CD14-positive monocyte (primary cell): ENCODE measurements around the gene ANAPC7. TPM values are rescaled to one million over a fixed set of nuclear protein-coding genes. Genes with fewer than 3 reads are reported as not detected.

Source experiments
- DNase-seq, 3 donors: peaks; one replicate each; pipeline ENCODE4 v3.0.0-alpha.2; 2011 to 2022
- H2AFZ ChIP-seq: 2 replicates; pipeline ENCODE4 v1.6.0; 2012; ENCODE audit warnings: mild to moderate bottlenecking, low read depth, low read length, inconsistent platforms; ENCODE audit not compliant: insufficient read depth, poor library complexity, severe bottlenecking
- H3K27ac ChIP-seq, 2 donors: 1 replicate in 1 of 2; 2 replicates in 1 of 2; pipeline ENCODE4 v1.5.1; 2012 to 2013; ENCODE audit warnings: low read length in 2 of 2, control low read depth in 1 of 2, inconsistent platforms in 1 of 2, low read depth in 1 of 2, mild to moderate bottlenecking in 1 of 2
- H3K27me3 ChIP-seq, 2 donors: one replicate each; pipeline versions ENCODE4 v1.6.0 to v1.6.1; 2011 to 2013; ENCODE audit warnings: low read length in 2 of 2; ENCODE audit not compliant: control insufficient read depth in 2 of 2, insufficient read depth in 2 of 2
- H3K36me3 ChIP-seq, 2 donors: replicated peaks in 1 of 2; 1 replicate in 1 of 2; 2 replicates in 1 of 2; pipeline versions ENCODE4 v1.5.1 to v1.6.1; 2012 to 2013; ENCODE audit warnings: low read length in 2 of 2, control low read depth in 1 of 2, inconsistent platforms in 1 of 2, mild to moderate bottlenecking in 1 of 2; ENCODE audit not compliant: insufficient read depth in 2 of 2, control insufficient read depth in 1 of 2
- H3K4me1 ChIP-seq, 2 donors: 1 replicate in 1 of 2; 2 replicates in 1 of 2; pipeline versions ENCODE4 v1.5.1 to v1.6.1; 2012 to 2013; ENCODE audit warnings: low read length in 2 of 2, control low read depth in 1 of 2, inconsistent platforms in 1 of 2, mild to moderate bottlenecking in 1 of 2, moderate library complexity in 1 of 2; ENCODE audit not compliant: insufficient read depth in 2 of 2, control insufficient read depth in 1 of 2
- H3K4me2 ChIP-seq: replicated peaks from 2 replicates; pipeline ENCODE3; 2012; ENCODE audit warnings: low read length, moderate library complexity, mild to moderate bottlenecking; ENCODE audit not compliant: poor library complexity, severe bottlenecking; ENCODE audit errors: extremely low read depth
- H3K4me3 ChIP-seq, 3 experiments: fragments of 200-600 bp in 1 of 3; sonication (generic) in 1 of 3; replicated peaks in 1 of 3; 1 replicate in 2 of 3; 2 replicates in 1 of 3; pipeline ENCODE4 v1.5.1; 2011 to 2013; ENCODE audit warnings: low read length in 3 of 3, mild to moderate bottlenecking in 3 of 3, control low read depth in 2 of 3, low read depth in 2 of 3, inconsistent platforms in 1 of 3, moderate library complexity in 1 of 3
- H3K79me2 ChIP-seq: 2 replicates; pipeline ENCODE4 v1.6.0; 2012; ENCODE audit warnings: mild to moderate bottlenecking, control low read depth, inconsistent platforms, low read length, moderate library complexity; ENCODE audit not compliant: insufficient read depth
- H3K9ac ChIP-seq: 2 replicates; pipeline ENCODE4 v1.6.0; 2017; ENCODE audit warnings: low read length, mild to moderate bottlenecking; ENCODE audit not compliant: insufficient read depth, poor library complexity, severe bottlenecking
- H3K9me3 ChIP-seq, 2 donors: replicated peaks in 1 of 2; 1 replicate in 1 of 2; 2 replicates in 1 of 2; pipeline versions ENCODE4 v1.5.1 to v1.6.1; 2012 to 2013; ENCODE audit warnings: low read length in 2 of 2, control low read depth in 1 of 2; ENCODE audit not compliant: control insufficient read depth in 1 of 2, insufficient read depth in 1 of 2
- H4K20me1 ChIP-seq: 2 replicates; pipeline ENCODE4 v1.6.0; 2012; ENCODE audit warnings: mild to moderate bottlenecking, low read length, control low read depth, moderate library complexity; ENCODE audit not compliant: insufficient read depth
- H3K27ac Mint-ChIP-seq, 7 donors: one replicate each; pipeline ENCODE4 v1.8.0; 2020; ENCODE audit warnings: mild to moderate bottlenecking in 7 of 7, mixed read lengths in 7 of 7, moderate library complexity in 6 of 7, inconsistent platforms in 2 of 7
- H3K27me3 Mint-ChIP-seq, 3 donors: one replicate each; pipeline ENCODE4 v1.8.0; 2021 to 2022; ENCODE audit warnings: low read depth in 3 of 3, mild to moderate bottlenecking in 3 of 3, mixed read lengths in 3 of 3, moderate library complexity in 3 of 3, inconsistent platforms in 1 of 3
- H3K36me3 Mint-ChIP-seq, 2 donors: one replicate each; pipeline ENCODE4 v1.8.0; 2020; ENCODE audit warnings: mixed read lengths in 2 of 2, inconsistent platforms in 1 of 2, mild to moderate bottlenecking in 1 of 2
- H3K4me1 Mint-ChIP-seq: one replicate; pipeline ENCODE4 v1.8.0; 2020; ENCODE audit warnings: mild to moderate bottlenecking, mixed read lengths
- H3K4me3 Mint-ChIP-seq, 2 donors: one replicate each; pipeline ENCODE4 v1.8.0; 2020; ENCODE audit warnings: mild to moderate bottlenecking in 2 of 2, mixed read lengths in 2 of 2, moderate library complexity in 1 of 2
- H3K9me3 Mint-ChIP-seq, 7 donors: one replicate each; pipeline ENCODE4 v1.8.0; 2020 to 2022; ENCODE audit warnings: mixed read lengths in 7 of 7, mild to moderate bottlenecking in 6 of 7, moderate library complexity in 6 of 7, inconsistent platforms in 2 of 7
- WGBS: methylation state at CpG from one replicate; pipeline ENCODE4 v1.1.5; 2013; ENCODE audit warnings: missing lambda C conversion rate; ENCODE audit not compliant: insufficient coverage; 5-methylcytosine and 5-hydroxymethylcytosine counted together
- intact Hi-C, 2 donors: fragments of 100-400 bp; cut with micrococcal nuclease; formaldehyde crosslinking; loops; one replicate each; pipeline versions ENCODE4 v1.15.0 to v1.15.1; 2023
- polyA plus RNA-seq, 3 donors: library from polyadenylated mRNA; depleted of rRNA in 1 of 3; unstranded in 2 of 3; stranded (reverse) in 1 of 3; fragments of 300-500 nt in 2 of 3; fragments of >200 nt in 1 of 3; fragmentation: Illumina TruSeq in 2 of 3; gene quantifications; 1 replicate in 2 of 3; 2 replicates in 1 of 3; pipeline ENCODE4 v1.2.3, GENCODE V29; 2012 to 2021
- TF ChIP-seq, protein P1 (sequence below): fragments of 200-600 bp; IDR thresholded peaks from one replicate; pipeline ENCODE4 v1.8.0; 2022; ENCODE audit warnings: antibody characterized with exemption, mild to moderate bottlenecking

Gene ANAPC7
- polyA plus RNA-seq, 3 donors, result 12.9 to 41.6 (median 17.2) TPM

DNA sequence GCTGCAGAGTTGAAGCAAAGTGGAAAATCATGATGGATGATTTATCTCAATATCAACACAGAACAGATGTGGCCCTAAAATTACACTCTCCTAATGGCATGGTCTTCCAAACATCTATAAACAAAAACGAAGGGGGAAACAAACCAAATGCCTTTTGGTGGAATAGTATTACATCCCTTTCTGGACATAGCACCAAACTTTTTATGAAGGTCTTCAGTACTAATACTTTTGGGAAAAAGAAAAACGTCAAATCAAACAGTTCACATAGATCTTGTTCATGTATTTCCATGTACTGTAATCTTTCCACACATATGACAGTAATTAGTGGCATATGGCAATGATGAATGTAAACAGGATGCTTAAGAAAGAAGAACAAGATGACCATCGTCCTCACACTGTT lies 22.9 kb upstream of the ANAPC7 start:
- no peak overlapping the region for H3K4me2 ChIP-seq
- H4K20me1 ChIP-seq, result no peaks in the 10 kb centered on the region
- Mint-ChIP-seq H3K4me3 (no peak overlapping the region), H3K4me1 (peaks cover 6% of the 10 kb centered on the region), H3K27ac (no peak overlapping the region), H3K36me3 (no peaks in the 10 kb centered on the region), H3K27me3 (peaks cover 0 to 5% (median 1%) of the 10 kb centered on the region in 3 donors), H3K9me3 (no peaks in the 10 kb centered on the region)
- no peaks in the 10 kb centered on the region for H3K9me3 ChIP-seq
- no CpG with 5 or more reads among the region's 3 CpGs for WGBS
- no peak overlapping the region for H3K27ac ChIP-seq
- H3K9ac ChIP-seq, result no peak overlapping the region
- H3K79me2 ChIP-seq, result no peaks in the 10 kb centered on the region
- no peaks in the 10 kb centered on the region for H3K36me3 ChIP-seq
- H2AFZ ChIP-seq, result no peak overlapping the region
- H3K4me1 ChIP-seq, result no peaks in the 10 kb centered on the region
- no peaks in the 10 kb centered on the region for H3K27me3 ChIP-seq
- TF ChIP-seq, protein P1, sequence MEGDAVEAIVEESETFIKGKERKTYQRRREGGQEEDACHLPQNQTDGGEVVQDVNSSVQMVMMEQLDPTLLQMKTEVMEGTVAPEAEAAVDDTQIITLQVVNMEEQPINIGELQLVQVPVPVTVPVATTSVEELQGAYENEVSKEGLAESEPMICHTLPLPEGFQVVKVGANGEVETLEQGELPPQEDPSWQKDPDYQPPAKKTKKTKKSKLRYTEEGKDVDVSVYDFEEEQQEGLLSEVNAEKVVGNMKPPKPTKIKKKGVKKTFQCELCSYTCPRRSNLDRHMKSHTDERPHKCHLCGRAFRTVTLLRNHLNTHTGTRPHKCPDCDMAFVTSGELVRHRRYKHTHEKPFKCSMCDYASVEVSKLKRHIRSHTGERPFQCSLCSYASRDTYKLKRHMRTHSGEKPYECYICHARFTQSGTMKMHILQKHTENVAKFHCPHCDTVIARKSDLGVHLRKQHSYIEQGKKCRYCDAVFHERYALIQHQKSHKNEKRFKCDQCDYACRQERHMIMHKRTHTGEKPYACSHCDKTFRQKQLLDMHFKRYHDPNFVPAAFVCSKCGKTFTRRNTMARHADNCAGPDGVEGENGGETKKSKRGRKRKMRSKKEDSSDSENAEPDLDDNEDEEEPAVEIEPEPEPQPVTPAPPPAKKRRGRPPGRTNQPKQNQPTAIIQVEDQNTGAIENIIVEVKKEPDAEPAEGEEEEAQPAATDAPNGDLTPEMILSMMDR, result no peak
- no peak overlapping the region for H3K4me3 ChIP-seq
- no peak for DNase-seq
- intact Hi-C loops, result loop anchor here in 1 of 2 donors (10.0 kb wide), 1 partner anchor 322 kb away; no protein-coding TSS in a partner anchor

DNA sequence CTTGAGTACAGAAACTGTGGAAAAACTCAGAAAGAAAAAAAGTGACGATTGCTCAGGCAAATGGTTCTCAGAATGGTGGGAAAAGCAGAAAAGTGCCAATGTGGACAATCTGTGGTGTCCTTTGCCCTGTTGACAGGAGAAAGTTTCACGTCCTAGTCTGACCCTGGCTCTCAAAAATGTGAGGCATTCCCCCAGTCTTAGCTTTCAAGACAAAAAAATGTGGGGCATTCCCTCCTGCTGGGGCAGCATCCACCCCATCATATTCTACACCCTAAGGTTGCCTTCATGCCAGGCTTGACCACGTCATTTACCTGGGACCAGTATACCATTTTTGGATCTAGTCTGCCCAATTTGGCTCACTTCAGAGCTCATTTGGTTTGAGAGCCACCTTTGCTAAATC lies 20.7 kb upstream of the ANAPC7 start:
- Mint-ChIP-seq H3K27me3 (peaks cover 0 to 3% (median 2%) of the 10 kb centered on the region in 3 donors), H3K36me3 (no peaks in the 10 kb centered on the region), H3K4me3 (no peak overlapping the region), H3K27ac (no peak overlapping the region), H3K4me1 (peaks cover 2% of the 10 kb centered on the region), H3K9me3 (no peaks in the 10 kb centered on the region)
- Histone ChIP-seq H3K27me3 (no peaks in the 10 kb centered on the region), H3K4me3 (no peak overlapping the region), H3K27ac (no peak overlapping the region), H3K36me3 (no peaks in the 10 kb centered on the region), H2AFZ (no peak overlapping the region), H3K4me2 (no peak overlapping the region), H3K9me3 (no peaks in the 10 kb centered on the region), H4K20me1 (no peaks in the 10 kb centered on the region), H3K9ac (no peak overlapping the region), H3K4me1 (no peaks in the 10 kb centered on the region), H3K79me2 (no peaks in the 10 kb centered on the region)
- intact Hi-C loops, result loop anchor here in 1 of 2 donors (10.0 kb wide), 1 partner anchor 319 kb away; no protein-coding TSS in a partner anchor
- no peak for DNase-seq
- TF ChIP-seq, protein P1, result no peak
- 93% methylated on average over 2 of the region's 3 CpGs for WGBS
